Colonic mucosa (tissue), 4 donors: ENCODE data around the gene GLIPR1L1. TPM values are rescaled to one million over a fixed set of nuclear protein-coding genes. Genes with fewer than 3 reads are reported as not detected.

Experiments
- DNase-seq: peaks from one replicate; pipeline ENCODE4 v3.0.0-alpha.2; 2020
- H3K27ac ChIP-seq: fragments of 200-600 bp; one replicate; pipeline ENCODE4 v1.8.0; 2021
- H3K27me3 ChIP-seq: fragments of 200-600 bp; one replicate; pipeline ENCODE4 v1.8.0; 2021
- H3K36me3 ChIP-seq: fragments of 200-600 bp; one replicate; pipeline ENCODE4 v1.8.0; 2021
- H3K4me1 ChIP-seq: fragments of 200-600 bp; one replicate; pipeline ENCODE4 v1.8.0; 2021; ENCODE audit warnings: mild to moderate bottlenecking
- H3K4me3 ChIP-seq: fragments of 200-600 bp; one replicate; pipeline ENCODE4 v1.8.0; 2021
- H3K9ac ChIP-seq, 2 donors: one replicate each; pipeline ENCODE4 v1.7.0; 2013; ENCODE audit warnings: control low read depth in 2 of 2, low read depth in 2 of 2, low read length in 2 of 2
- H3K9me3 ChIP-seq: fragments of 200-600 bp; one replicate; pipeline ENCODE4 v1.8.0; 2021
- intact Hi-C: fragments of 100-400 bp; cut with DNase I; formaldehyde crosslinking; loops from one replicate; pipeline ENCODE4 v1.14.1; 2022
- total RNA-seq, 2 donors: library from RNA; stranded (reverse); fragmentation: NEBNext Ultra II Directional in 1 of 2; extraction: Animal tissue kit (Norgen Biotek cat#: 25700) in 1 of 2; gene quantifications; one replicate each; pipeline ENCODE4 v1.2.1, GENCODE V29; 2021
- TF ChIP-seq, protein P1 (sequence below): fragments of 200-600 bp; IDR thresholded peaks from one replicate; pipeline ENCODE4 v1.8.0; 2022; ENCODE audit warnings: antibody characterized with exemption, mild to moderate bottlenecking
- donor health status: healthy.
- donor health status: DM: no; HTN: no; CAD: no.
- donor health status: DM: no; HTN: no; CAD: no.

GLIPR1L1 gene
- total RNA-seq, 2 donors from 2014 or later = not detected

GRCh38 chr12:75419841-75420240 is 85.4 kb downstream of the GLIPR1L1 start:
- Histone ChIP-seq H3K4me3 (no peak overlapping the region), H3K9me3 (no peaks in the 10 kb centered on the region), H3K27me3 (no peaks in the 10 kb centered on the region), H3K27ac (no peak overlapping the region), H3K36me3 (no peaks in the 10 kb centered on the region), H3K9ac (no peak overlapping the region), H3K4me1 (no peaks in the 10 kb centered on the region)
- DNase-seq = no peak
- TF ChIP-seq, protein P1, sequence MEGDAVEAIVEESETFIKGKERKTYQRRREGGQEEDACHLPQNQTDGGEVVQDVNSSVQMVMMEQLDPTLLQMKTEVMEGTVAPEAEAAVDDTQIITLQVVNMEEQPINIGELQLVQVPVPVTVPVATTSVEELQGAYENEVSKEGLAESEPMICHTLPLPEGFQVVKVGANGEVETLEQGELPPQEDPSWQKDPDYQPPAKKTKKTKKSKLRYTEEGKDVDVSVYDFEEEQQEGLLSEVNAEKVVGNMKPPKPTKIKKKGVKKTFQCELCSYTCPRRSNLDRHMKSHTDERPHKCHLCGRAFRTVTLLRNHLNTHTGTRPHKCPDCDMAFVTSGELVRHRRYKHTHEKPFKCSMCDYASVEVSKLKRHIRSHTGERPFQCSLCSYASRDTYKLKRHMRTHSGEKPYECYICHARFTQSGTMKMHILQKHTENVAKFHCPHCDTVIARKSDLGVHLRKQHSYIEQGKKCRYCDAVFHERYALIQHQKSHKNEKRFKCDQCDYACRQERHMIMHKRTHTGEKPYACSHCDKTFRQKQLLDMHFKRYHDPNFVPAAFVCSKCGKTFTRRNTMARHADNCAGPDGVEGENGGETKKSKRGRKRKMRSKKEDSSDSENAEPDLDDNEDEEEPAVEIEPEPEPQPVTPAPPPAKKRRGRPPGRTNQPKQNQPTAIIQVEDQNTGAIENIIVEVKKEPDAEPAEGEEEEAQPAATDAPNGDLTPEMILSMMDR = no peak
- intact Hi-C loops = no loop called here

Other genes with a start within 250 kb of the GLIPR1L1 start
- gene KCNC2, start 124.8 kb upstream of the GLIPR1L1 start, total RNA-seq = under 1 TPM in 1 of 2 donors, not detected in 1; 0.16 TPM
- gene CAPS2, start 4.3 kb upstream of the GLIPR1L1 start, total RNA-seq = 1 to 10 TPM; 1.5 to 2.6 TPM
- gene GLIPR1L2, start 56.4 kb downstream of the GLIPR1L1 start, total RNA-seq = under 1 TPM; 0.16 to 0.22 TPM
- 10 to 100 TPM in 1 of 2 donors, 1 to 10 TPM in 1; 1.8 to 11.0 TPM for gene GLIPR1, start 146.1 kb downstream of the GLIPR1L1 start, total RNA-seq
- 10 to 100 TPM; 32.8 to 33.2 TPM for gene KRR1, start 176.9 kb downstream of the GLIPR1L1 start, total RNA-seq